HG03103 (cell line): ENCODE data around the gene LPIN1.
A peak's percentile ranks its signal among the peaks of the same experiment; 100 is the strongest.

Experiments
- ATAC-seq: cut with Tn5 transposase; IDR thresholded peaks from one replicate; pipeline ENCODE4 v1.9.1; 2021; ENCODE audit warnings: low read depth; ENCODE audit not compliant: unreplicated experiment

LPIN1 gene

GRCh38 chr2:11746376-11746806 lies at the start of gene LPIN1:
Gene LPIN1, plus strand, starts transcription at chr2:11746632. Its CDS starts 18,910 bp downstream, at chr2:11765542.
- ATAC-seq: peak; percentile 39

GRCh38 chr2:11696736-11697102 lies 49.7 kb upstream of the LPIN1 start:
- ATAC-seq: no peak

GRCh38 chr2:11697103-11697871 lies 49.1 kb upstream of the LPIN1 start:
- ATAC-seq: no peak

GRCh38 chr2:11698009-11698922 lies 48.2 kb upstream of the LPIN1 start:
- ATAC-seq: no peak

- no peak for ATAC-seq
Observed at GRCh38 chr2:11699686-11700670, 46.5 kb upstream of the LPIN1 start.

- no peak for ATAC-seq
Observed at GRCh38 chr2:11701206-11701605, 45.2 kb upstream of the LPIN1 start.

GRCh38 chr2:11701751-11702301 lies 44.6 kb upstream of the LPIN1 start:
- no peak for ATAC-seq

- no peak for ATAC-seq
Observed at GRCh38 chr2:11702946-11703345, 43.5 kb upstream of the LPIN1 start.

- ATAC-seq: no peak
Observed at GRCh38 chr2:11703700-11704099, 42.7 kb upstream of the LPIN1 start.

- ATAC-seq: no peak
Observed at GRCh38 chr2:11705063-11705462, 41.4 kb upstream of the LPIN1 start.

- ATAC-seq: no peak
Observed at GRCh38 chr2:11705711-11706110, 40.7 kb upstream of the LPIN1 start.

- no peak for ATAC-seq
Observed at GRCh38 chr2:11708106-11708505, 38.3 kb upstream of the LPIN1 start.

- ATAC-seq: no peak
Observed at GRCh38 chr2:11709293-11709692, 37.1 kb upstream of the LPIN1 start.

GRCh38 chr2:11710210-11710609 lies 36.2 kb upstream of the LPIN1 start:
- ATAC-seq: no peak

GRCh38 chr2:11710632-11711353 lies 35.6 kb upstream of the LPIN1 start:
- ATAC-seq: no peak

GRCh38 chr2:11711354-11711716 lies 35.1 kb upstream of the LPIN1 start:
- ATAC-seq: no peak

- ATAC-seq: no peak
Observed at GRCh38 chr2:11711751-11712150, 34.7 kb upstream of the LPIN1 start.

- no peak for ATAC-seq
Observed at GRCh38 chr2:11712866-11713265, 33.6 kb upstream of the LPIN1 start.

GRCh38 chr2:11713815-11714214 lies 32.6 kb upstream of the LPIN1 start:
- no peak for ATAC-seq
